ENCODE measurements around the gene TRA2A. TPM values are rescaled to one million over a fixed set of nuclear protein-coding genes. Genes with fewer than 3 reads are reported as not detected.

The TRA2A gene
- total and polyA plus RNA-seq, 9 of the 15 experiments (the other 6 are each of a cell fraction or from before 2014, with no cell fraction given), result 22.7 to 210 (median 73.9) TPM

DNA sequence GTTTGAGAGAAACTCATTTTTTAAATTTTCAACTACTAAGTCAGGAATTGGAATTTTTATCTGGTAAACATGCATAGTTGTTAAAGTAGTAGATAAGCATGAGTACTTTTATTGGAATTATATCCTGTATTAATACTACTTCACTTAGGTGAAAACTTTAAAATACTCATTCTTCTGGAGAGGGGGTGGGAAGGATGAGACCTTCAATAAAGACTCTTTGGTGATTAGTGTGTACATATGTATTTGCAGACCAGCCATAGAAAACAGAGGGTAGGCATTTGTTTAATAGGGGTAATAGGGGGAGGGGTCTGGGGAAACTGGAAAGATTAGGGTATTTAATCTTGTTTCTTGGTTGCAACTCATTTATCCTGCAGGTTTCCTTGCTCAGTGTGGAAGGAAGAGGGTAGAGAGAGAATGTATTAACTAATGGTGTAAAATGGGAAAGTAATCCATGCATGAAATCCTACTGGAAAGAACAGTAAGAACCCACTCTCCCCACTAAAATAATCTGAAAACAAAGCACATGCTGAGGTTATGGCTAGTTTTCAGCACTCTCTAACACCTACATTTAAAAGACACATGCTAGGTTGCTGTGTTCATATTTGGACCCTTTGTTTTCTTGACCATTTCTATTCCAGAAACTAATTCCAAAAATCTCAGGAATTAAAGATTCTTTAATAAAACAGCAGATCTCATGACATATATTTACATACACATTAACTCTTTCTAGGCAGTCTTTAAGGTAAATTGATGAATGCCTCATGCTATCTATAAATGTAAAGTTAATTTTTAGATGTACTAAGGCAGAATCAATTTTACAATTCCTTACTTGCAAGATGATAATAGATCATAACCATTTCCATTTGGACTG lies 55.3 kb downstream of the TRA2A start (continued):
- TF ChIP-seq TFAM (CRISPR knock-in tag; conservative IDR thresholded peaks at IDR 0.05), result no peak
- no peak for TF ChIP-seq CHD4 (IDR thresholded peaks at IDR 0.05; ENCODE audit: insufficient read depth, insufficient replicate concordance, low read depth, low read length, poor library complexity, severe bottlenecking)
- no peak for TF ChIP-seq ZNF551 (CRISPR knock-in tag; IDR thresholded peaks at IDR 0.05)

- Histone ChIP-seq H3K27me3 (ENCODE audit: control insufficient read depth in 2 of 2, insufficient read depth in 2 of 2, low read length in 2 of 2) (no peaks in the 10 kb centered on the region), H3K27ac (ENCODE audit: extremely low read depth, low read depth, low read length) (peak overlapping the region; percentile 93; the same call in 2 of the 3 replicates), H3K79me2 (ENCODE audit: control insufficient read depth, insufficient read depth, low read length) (peaks cover 75% of the 10 kb centered on the region), H3K36me3 (ENCODE audit: control insufficient read depth, insufficient read depth, low read length) (0 out of 3 replicates have a peak, but pooled peaks cover 2% of the 10 kb centered on the region), H3K9me3 (replicated peaks; ENCODE audit: control insufficient read depth, insufficient read depth, low read depth, low read length) (no peaks in the 10 kb centered on the region), H3K9ac (ENCODE audit: insufficient read depth in 1 of 2, low read depth in 2 of 2, low read length in 2 of 2) (peak overlapping the region in 1 of 2 experiments; percentile 98; a peak in 3 of 4 replicates), H2AFZ (ENCODE audit: low read depth, low read length) (no peak overlapping the region), H3K4me1 (replicated peaks in 1 of 2; ENCODE audit: control insufficient read depth in 2 of 2, insufficient read depth in 2 of 2, low read length in 2 of 2) (peaks cover 2 to 9% of the 10 kb centered on the region in 2 experiments; a peak in 2 of 5 replicates), H3K4me2 (ENCODE audit: insufficient read depth, low read length) (peak overlapping the region; percentile 92), H4K20me1 (replicated peaks; ENCODE audit: control insufficient read depth, insufficient read depth, low read length) (no peaks in the 10 kb centered on the region), H3K4me3 (peak overlapping the region; percentile 66), H3K9me1 (ENCODE audit: control insufficient read depth, insufficient read depth, low read length) (no peaks in the 10 kb centered on the region)
- TF ChIP-seq, protein P1, sequence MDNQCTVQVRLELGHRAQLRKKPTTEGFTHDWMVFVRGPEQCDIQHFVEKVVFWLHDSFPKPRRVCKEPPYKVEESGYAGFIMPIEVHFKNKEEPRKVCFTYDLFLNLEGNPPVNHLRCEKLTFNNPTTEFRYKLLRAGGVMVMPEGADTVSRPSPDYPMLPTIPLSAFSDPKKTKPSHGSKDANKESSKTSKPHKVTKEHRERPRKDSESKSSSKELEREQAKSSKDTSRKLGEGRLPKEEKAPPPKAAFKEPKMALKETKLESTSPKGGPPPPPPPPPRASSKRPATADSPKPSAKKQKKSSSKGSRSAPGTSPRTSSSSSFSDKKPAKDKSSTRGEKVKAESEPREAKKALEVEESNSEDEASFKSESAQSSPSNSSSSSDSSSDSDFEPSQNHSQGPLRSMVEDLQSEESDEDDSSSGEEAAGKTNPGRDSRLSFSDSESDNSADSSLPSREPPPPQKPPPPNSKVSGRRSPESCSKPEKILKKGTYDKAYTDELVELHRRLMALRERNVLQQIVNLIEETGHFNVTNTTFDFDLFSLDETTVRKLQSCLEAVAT (IDR thresholded peaks at IDR 0.05), result peak in 1 of 2 experiments; percentile 59; a peak in 2 of 4 replicates
- TF ChIP-seq TAF9B (IDR thresholded peaks at IDR 0.05; ENCODE audit: partially characterized antibody) (peak; percentile 43), ZNF41 (CRISPR knock-in tag; conservative IDR thresholded peaks at IDR 0.05) (no peak), ADNP (tag; IDR thresholded peaks at IDR 0.05) (peak; percentile 48)
- DNase-seq (ENCODE audit: extremely low read depth in 1 of 4, low spot score in 3 of 4) (no peak), ATAC-seq (no peak), FAIRE-seq (no peak)
- intact Hi-C loops (cut with micrococcal nuclease), result loop anchor here (1.0 kb wide), 1 partner anchor 55 kb away; no protein-coding TSS in a partner anchor
- in situ Hi-C loops (cut with MboI), result no loop called here
- BruUV-seq (replicated peaks), result no TSS peak
- ChIA-PET CTCF (ENCODE audit: low intra/inter-chr PET ratio) (interaction anchor here (0.5 kb wide), 1 partner anchor 32 kb away, joined by 3 read pairs; no protein-coding TSS in a partner anchor), POLR2A (interaction anchor here (0.7 to 1.5 kb wide), 5 partner anchors 8 to 117 kb away, joined by 3 to 5 read pairs (median 4); no protein-coding TSS in a partner anchor)
Measured at GRCh38 chr7:23475576-23475839, 56.3 kb downstream of the TRA2A start.

All from K562 (cell line).